PC-3 (cell line): Measurements from ENCODE around the gene STH. TPM values are rescaled to one million over a fixed set of nuclear protein-coding genes. Genes with fewer than 3 reads are reported as not detected.
A peak's percentile ranks its signal among the peaks of the same experiment; 100 is the strongest.

Source experiments
- ATAC-seq: fragments of 200-7000 bp; cut with Tn5 transposase; 2 replicates; pipeline ENCODE4 v1.9.1; 2020; ENCODE audit warnings: mild to moderate bottlenecking, moderate library complexity
- BruUV-seq: library from RNA; stranded (reverse); fragments of 400-500 nt; replicated peaks from 2 replicates; lab custom pipeline; 2021; lab: Mats Ljungman, UMichigan
- CTCF ChIA-PET: fragments of 300-600 bp; sonication (Branson Sonifier 250); formaldehyde crosslinking; loops from one replicate; lab custom pipeline; 2022; ENCODE audit warnings: antibody characterized with exemption; lab: Charles Lee
- POLR2A ChIA-PET: fragments of 300-600 bp; sonication (Branson Sonifier 250); formaldehyde crosslinking; loops from one replicate; lab custom pipeline; 2022; ENCODE audit warnings: antibody characterized with exemption; ENCODE audit not compliant: unreplicated experiment; lab: Charles Lee
- DNase-seq: peaks from one replicate; pipeline ENCODE4 v3.0.0-alpha.2; 2015
- H2AFZ ChIP-seq: fragments of 300-600 bp; sonication (generic); 2 replicates; pipeline ENCODE4 v1.6.0; 2016; ENCODE audit warnings: antibody characterized with exemption, low read length
- H3F3A ChIP-seq: fragments of 300-600 bp; sonication (generic); one replicate; pipeline ENCODE4 v1.6.0; 2017; ENCODE audit warnings: antibody characterized with exemption, low read length, control low read depth, mild to moderate bottlenecking; ENCODE audit not compliant: unreplicated experiment
- H3K27ac ChIP-seq: fragments of 300-600 bp; sonication (generic); 2 replicates; pipeline ENCODE4 v1.5.1; 2016; ENCODE audit warnings: mild to moderate bottlenecking, low read length
- H3K27me3 ChIP-seq: fragments of 300-600 bp; sonication (generic); 2 replicates; pipeline ENCODE4 v1.6.1; 2016; ENCODE audit warnings: low read length, mixed read lengths
- H3K36me3 ChIP-seq: fragments of 300-600 bp; sonication (generic); 2 replicates; pipeline ENCODE4 v1.6.1; 2016; ENCODE audit warnings: low read depth, mixed run types, low read length, mixed read lengths
- H3K4me1 ChIP-seq: fragments of 300-600 bp; sonication (generic); 2 replicates; pipeline ENCODE4 v1.5.1; 2016; ENCODE audit warnings: low read length; ENCODE audit not compliant: insufficient read depth
- H3K4me2 ChIP-seq: fragments of 300-600 bp; sonication (generic); 2 replicates; pipeline ENCODE4 v1.6.0; 2016; ENCODE audit warnings: low read length
- H3K4me3 ChIP-seq: fragments of 300-600 bp; sonication (generic); 2 replicates; pipeline ENCODE4 v1.5.1; 2016; ENCODE audit warnings: mild to moderate bottlenecking, low read length, mixed read lengths
- H3K79me2 ChIP-seq: fragments of 300-600 bp; sonication (generic); 2 replicates; pipeline ENCODE4 v1.6.1; 2017; ENCODE audit warnings: low read length, mixed read lengths
- H3K9ac ChIP-seq: fragments of 300-600 bp; sonication (generic); 2 replicates; pipeline ENCODE4 v1.6.0; 2016; ENCODE audit warnings: mild to moderate bottlenecking, low read length
- H3K9me2 ChIP-seq: fragments of 300-600 bp; sonication (generic); replicated peaks from 2 replicates; pipeline ENCODE4 v1.6.1; 2016; ENCODE audit warnings: mixed run types, low read length, mixed read lengths
- H3K9me3 ChIP-seq: fragments of 300-600 bp; sonication (generic); 2 replicates; pipeline ENCODE4 v1.6.1; 2016; ENCODE audit warnings: low read length, mixed read lengths
- H4K20me1 ChIP-seq: fragments of 300-600 bp; sonication (generic); 2 replicates; pipeline ENCODE4 v1.6.1; 2016; ENCODE audit warnings: low read length, mixed read lengths
- CTCF ChIP-seq: fragments of 300-600 bp; sonication (generic); conservative IDR thresholded peaks from 2 replicates; pipeline ENCODE4 v1.5.1; 2017; ENCODE audit warnings: antibody characterized with exemption, low read depth, mild to moderate bottlenecking, low read length
- EZH2 ChIP-seq: fragments of 300-600 bp; sonication (generic); IDR thresholded peaks from one replicate; pipeline ENCODE4 v1.6.1; 2017; ENCODE audit warnings: antibody characterized with exemption, mild to moderate bottlenecking, low read length; ENCODE audit not compliant: unreplicated experiment
- EZH2phosphoT487 ChIP-seq: fragments of 300-600 bp; sonication (generic); IDR thresholded peaks from 2 replicates; pipeline ENCODE4 v1.6.1; 2018; ENCODE audit warnings: mild to moderate bottlenecking, antibody characterized with exemption, low read length, borderline replicate concordance
- intact Hi-C: fragments of 100-400 bp; cut with micrococcal nuclease; formaldehyde crosslinking; loops from 2 replicates; pipeline ENCODE4 v1.9.0; 2023
- total RNA-seq: library from RNA; depleted of rRNA; stranded (reverse); fragments of >200 nt; gene quantifications from 2 replicates; pipeline ENCODE4 v1.2.3, GENCODE V29; 2014

STH gene
- total RNA-seq, 1 experiment from 2014 or later, result not detected

GRCh38 chr17:46008591-46008990 lies 9.5 kb downstream of the STH start:
- CTCF ChIA-PET, result no interaction called here

GRCh38 chr17:46009681-46010596 lies 10.9 kb downstream of the STH start:
- H3K27me3 ChIP-seq, result no peaks in the 10 kb centered on the region
- intact Hi-C loops, result no loop called here
- H3K36me3 ChIP-seq, result no peaks in the 10 kb centered on the region
- DNase-seq (no peak), ATAC-seq (no peak)
- no peaks in the 10 kb centered on the region for H3K9me3 ChIP-seq
- H3K4me3 ChIP-seq, result no peak overlapping the region
- no peaks in the 10 kb centered on the region for H3K4me1 ChIP-seq
- no peaks in the 10 kb centered on the region for H3F3A ChIP-seq
- no peaks in the 10 kb centered on the region for H3K79me2 ChIP-seq
- BruUV-seq, result no TSS peak
- H3K4me2 ChIP-seq, result no peak overlapping the region
- ChIA-PET CTCF (interaction anchor here (0.6 to 0.8 kb wide), 2 partner anchors 35 to 183 kb away, joined by 3 read pairs; partner anchors contain the start of gene KANSL1), POLR2A (no interaction called here)
- no peaks in the 10 kb centered on the region for H4K20me1 ChIP-seq
- no peak overlapping the region for H2AFZ ChIP-seq
- TF ChIP-seq EZH2, result no peak
- no peak overlapping the region for H3K27ac ChIP-seq
- H3K9ac ChIP-seq, result no peak overlapping the region
- H3K9me2 ChIP-seq, result no peaks in the 10 kb centered on the region

More at GRCh38 chr17:46008591-46008990, 9.5 kb downstream of the STH start:
- H3K9ac ChIP-seq, result no peak overlapping the region
- no peaks in the 10 kb centered on the region for H3K79me2 ChIP-seq
- no peaks in the 10 kb centered on the region for H3K9me3 ChIP-seq
- DNase-seq (no peak), ATAC-seq (no peak)
- no peak overlapping the region for H3K4me3 ChIP-seq
- no peak overlapping the region for H2AFZ ChIP-seq
- no peaks in the 10 kb centered on the region for H3K9me2 ChIP-seq
- no peak for TF ChIP-seq EZH2phosphoT487
- no peak for TF ChIP-seq EZH2
- TF ChIP-seq CTCF, result no peak
- POLR2A ChIA-PET, result interaction anchor here (0.6 kb wide), 1 partner anchor 263 kb away, joined by 22 read pairs; no protein-coding TSS in a partner anchor
- H3K4me2 ChIP-seq, result no peak overlapping the region
- H3K4me1 ChIP-seq, result peaks cover 9% of the 10 kb centered on the region
- no peaks in the 10 kb centered on the region for H4K20me1 ChIP-seq
- no peaks in the 10 kb centered on the region for H3K27me3 ChIP-seq
- H3K36me3 ChIP-seq, result no peaks in the 10 kb centered on the region
- H3K27ac ChIP-seq, result no peak overlapping the region
- intact Hi-C loops, result no loop called here
- H3F3A ChIP-seq, result no peaks in the 10 kb centered on the region
- BruUV-seq, result no TSS peak

GRCh38 chr17:46010597-46011186 lies 11.6 kb downstream of the STH start:
- ChIA-PET CTCF (interaction anchor here (0.6 to 0.8 kb wide), 2 partner anchors 35 to 182 kb away, joined by 3 read pairs; partner anchors contain the start of gene KANSL1), POLR2A (no interaction called here)
- BruUV-seq, result no TSS peak
- Histone ChIP-seq H2AFZ (no peak overlapping the region), H3K4me3 (no peak overlapping the region), H3K4me2 (no peak overlapping the region), H3K27me3 (no peaks in the 10 kb centered on the region), H3K9me3 (no peaks in the 10 kb centered on the region), H3K9ac (no peak overlapping the region), H3K27ac (no peak overlapping the region), H3K36me3 (no peaks in the 10 kb centered on the region), H3K9me2 (no peaks in the 10 kb centered on the region), H3K79me2 (no peaks in the 10 kb centered on the region), H4K20me1 (no peaks in the 10 kb centered on the region), H3F3A (no peaks in the 10 kb centered on the region), H3K4me1 (no peaks in the 10 kb centered on the region)
- DNase-seq (no peak), ATAC-seq (peak; percentile 59; the same call in 1 of the 2 replicates)
- TF ChIP-seq EZH2phosphoT487, result no peak
- no peak for TF ChIP-seq EZH2
- TF ChIP-seq CTCF, result peak; percentile 31; the same call in 1 of the 2 replicates
- intact Hi-C loops, result no loop called here
